Measurements from ENCODE around the gene DMD.
"Not testable (repeated sequence)": the region's sequence is repeated elsewhere in the genome, so short reads cannot be mapped to it uniquely, and the experiment has no call there.

The DMD gene

DNA sequence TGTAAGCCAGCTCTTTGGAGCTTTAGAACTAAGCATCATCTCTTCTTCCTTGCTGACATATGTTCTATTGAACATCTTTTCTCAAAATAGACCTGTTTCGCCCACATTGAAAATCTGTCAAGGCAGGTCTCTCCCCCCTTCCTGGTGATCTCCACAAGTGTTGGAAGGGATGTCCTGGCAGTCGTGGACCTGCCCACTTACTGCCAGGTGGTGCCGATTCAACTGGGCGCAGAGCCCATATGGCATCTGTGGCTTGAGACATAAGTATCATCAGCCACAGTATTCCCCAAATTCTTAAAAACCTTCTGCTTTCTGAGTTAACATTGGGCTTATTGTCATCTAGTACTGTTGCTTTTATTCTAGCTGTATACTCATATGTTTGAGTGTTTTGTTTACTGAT is 1170.2 kb downstream of the DMD start:
- DNase-seq (ENCODE audit: low read depth, low spot score) = no peak

- DNase-seq (ENCODE audit: low read depth, low spot score) = no peak
Measured at GRCh38 chrX:32026772-32027171, 1184.6 kb downstream of the DMD start.

DNA sequence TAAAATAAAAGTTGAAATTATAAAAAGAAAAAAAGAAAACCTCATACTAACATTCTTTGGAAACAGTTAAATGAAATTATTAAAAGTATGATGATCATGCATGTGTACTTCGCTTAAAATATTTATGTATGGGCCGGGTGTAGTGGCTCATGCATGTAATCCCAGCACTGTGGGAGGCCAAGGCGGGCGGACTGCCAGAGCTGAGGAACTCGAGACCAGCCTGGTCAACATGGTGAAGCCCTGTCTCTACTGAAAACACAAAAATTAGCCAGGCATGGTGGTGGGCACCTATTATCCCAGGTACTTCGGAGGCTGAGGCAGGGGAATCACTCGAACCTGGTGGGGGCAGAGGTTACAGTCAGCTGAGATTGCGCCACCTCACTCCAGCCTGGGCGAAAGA is 1187.3 kb downstream of the DMD start:
- no peak for DNase-seq (ENCODE audit: low read depth, low spot score)

GRCh38 chrX:32016195-32016594 is 1195.2 kb downstream of the DMD start:
- DNase-seq (ENCODE audit: low read depth, low spot score) = no peak

DNA sequence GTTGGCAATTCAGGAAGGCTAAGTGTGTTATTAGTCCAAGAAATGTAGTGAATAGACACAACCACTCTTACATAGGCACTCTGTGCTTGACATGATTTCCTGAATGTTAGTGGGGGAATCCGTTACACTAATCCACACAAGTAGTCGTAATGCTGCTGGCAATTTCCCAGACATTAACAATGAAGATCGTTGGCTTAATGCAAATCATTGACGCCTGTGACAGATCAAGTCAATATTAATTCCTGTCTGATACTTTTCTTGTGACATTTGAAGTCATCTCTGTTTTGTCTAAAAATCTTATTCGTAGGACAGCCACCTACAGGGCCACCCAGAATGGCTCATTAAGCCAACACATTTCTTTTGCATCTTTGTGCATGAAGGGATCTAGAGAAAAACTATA is 1200.4 kb downstream of the DMD start:
- no peak for DNase-seq (ENCODE audit: low read depth, low spot score)

DNA sequence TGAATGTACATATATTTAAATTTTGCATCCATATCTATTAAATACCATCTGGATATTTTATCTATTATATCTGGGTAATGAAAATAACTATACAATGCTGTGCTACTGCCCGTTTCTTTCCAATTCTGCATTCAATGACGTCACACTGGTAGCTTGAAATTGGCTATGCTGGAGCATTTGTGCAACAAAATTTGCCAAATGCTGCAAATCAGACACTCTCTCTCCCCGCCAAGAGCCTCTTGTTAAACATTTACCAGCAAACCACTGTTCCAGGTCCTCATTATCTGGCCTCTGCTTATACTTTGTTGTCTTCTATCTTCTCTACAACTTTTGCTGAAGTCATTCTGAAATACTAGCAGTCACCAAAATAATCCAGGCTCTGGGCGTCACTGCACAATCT is 1201.1 kb downstream of the DMD start:
- DNase-seq (ENCODE audit: low read depth, low spot score) = no peak

GRCh38 chrX:31993637-31994036 is 1217.7 kb downstream of the DMD start:
- DNase-seq (ENCODE audit: low read depth, low spot score) = no peak

GRCh38 chrX:31988975-31989374 is 1222.4 kb downstream of the DMD start:
- no peak for DNase-seq (ENCODE audit: low read depth, low spot score)

- DNase-seq (ENCODE audit: low read depth, low spot score) = no peak
Measured at GRCh38 chrX:31981546-31982062, 1229.7 kb downstream of the DMD start.

DNA sequence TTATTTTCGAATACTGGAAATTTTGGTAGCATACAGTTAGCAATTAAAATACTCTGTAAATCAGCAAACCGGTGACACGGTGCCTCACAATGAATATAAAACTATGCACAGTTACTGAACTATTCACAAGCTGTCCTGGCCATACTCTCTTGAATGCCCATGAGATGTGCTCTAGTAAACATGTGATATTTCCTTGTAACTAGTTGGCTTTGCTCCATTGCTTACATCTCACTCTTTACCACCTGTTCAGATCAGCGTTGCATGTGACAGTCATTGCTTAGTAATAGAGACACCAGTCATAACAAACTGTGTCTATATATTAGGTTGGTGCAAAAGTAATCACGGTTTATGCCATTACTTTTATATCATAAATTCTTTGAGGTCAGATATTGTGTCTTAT is 1241.6 kb downstream of the DMD start:
- DNase-seq (ENCODE audit: low read depth, low spot score) = no peak

DNA sequence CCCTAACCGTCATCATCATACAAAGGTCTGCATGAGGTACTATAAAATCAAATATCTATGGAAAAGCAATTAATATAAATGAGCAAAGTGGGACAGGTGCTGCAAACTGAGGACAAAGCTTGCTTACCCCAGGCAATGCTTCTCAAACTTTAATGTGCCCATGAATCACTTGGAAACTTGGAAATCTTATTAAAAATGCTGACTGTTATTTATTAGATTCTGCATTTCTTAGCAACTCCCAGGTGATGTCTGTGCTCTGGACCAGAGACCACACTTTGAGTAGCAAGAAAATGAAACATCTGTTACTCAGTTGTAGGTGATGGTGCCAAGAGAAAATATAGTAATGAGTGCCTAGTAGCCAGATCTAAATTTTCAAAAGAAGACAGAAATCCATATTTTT is 1249.1 kb downstream of the DMD start:
- no peak for DNase-seq (ENCODE audit: low read depth, low spot score)

GRCh38 chrX:31934842-31935370 is 1276.4 kb downstream of the DMD start:
- no peak for DNase-seq (ENCODE audit: low read depth, low spot score)

GRCh38 chrX:31934015-31934414 is 1277.3 kb downstream of the DMD start:
- DNase-seq (ENCODE audit: low read depth, low spot score) = no peak

GRCh38 chrX:31932769-31933168 is 1278.6 kb downstream of the DMD start:
- no peak for DNase-seq (ENCODE audit: low read depth, low spot score)

DNA sequence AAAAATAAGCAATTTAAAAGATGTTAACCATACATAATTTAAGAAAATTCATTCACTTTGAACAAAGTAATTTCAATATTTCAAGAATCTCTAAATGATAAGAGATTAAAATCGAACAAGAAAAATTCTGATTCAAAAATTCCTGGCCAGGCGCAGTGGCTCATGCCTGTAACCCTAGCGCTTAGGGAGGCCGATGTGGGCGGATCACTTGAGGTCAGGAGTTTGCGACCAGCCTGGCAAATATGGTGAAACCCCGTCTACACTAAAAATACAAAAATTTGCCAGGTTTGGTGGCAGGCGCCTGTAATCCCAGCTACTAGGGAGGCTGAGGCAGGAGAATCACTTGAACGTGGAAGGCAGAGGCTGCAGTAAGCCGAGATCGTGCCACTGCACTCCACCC is 1279.0 kb downstream of the DMD start:
- DNase-seq (ENCODE audit: low read depth, low spot score) = not testable (repeated sequence)

DNA sequence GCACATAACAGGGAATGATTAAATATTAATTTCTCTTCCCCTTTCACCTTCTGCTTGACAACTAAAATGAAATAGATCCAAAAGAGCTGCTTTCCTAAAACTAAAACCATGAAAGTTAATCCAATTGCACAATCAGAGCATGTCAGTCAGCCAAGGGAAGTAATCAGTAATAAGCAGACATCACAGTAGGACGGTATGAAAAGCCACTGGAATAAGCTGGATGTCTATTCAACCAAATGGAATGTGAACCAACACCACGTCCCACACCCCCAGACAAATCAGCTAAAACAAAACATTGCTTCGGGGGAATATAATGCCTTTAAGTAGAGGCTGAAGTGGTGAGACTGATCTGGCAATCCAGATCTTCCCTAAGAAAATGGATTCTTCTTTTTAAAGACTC is 1280.1 kb downstream of the DMD start:
- DNase-seq (ENCODE audit: low read depth, low spot score) = no peak

- DNase-seq (ENCODE audit: low read depth, low spot score) = no peak
Measured at GRCh38 chrX:31929366-31929765, 1282.0 kb downstream of the DMD start.

DNA sequence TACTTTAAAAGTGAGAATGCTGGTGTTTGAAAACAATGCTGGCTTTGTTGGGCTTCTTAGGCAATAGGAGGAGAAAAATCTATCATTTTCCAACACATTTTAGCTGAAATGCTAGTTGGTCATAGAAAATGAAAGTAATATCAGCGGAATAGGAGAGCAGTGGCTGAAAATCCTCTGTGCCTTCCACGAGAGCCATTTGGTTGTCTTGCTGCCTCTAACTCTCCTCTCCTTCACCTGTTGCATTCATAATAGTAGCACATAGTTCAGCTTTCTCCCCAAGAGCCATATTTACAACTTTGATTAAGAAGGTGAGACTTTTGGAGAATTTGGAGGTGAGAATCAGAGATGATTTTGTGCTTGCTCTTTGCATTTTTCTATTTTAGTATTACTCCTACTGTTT is 1290.1 kb downstream of the DMD start:
- DNase-seq (ENCODE audit: low read depth, low spot score) = no peak

GRCh38 chrX:31909850-31910572 is 1301.3 kb downstream of the DMD start:
- no peak for DNase-seq (ENCODE audit: low read depth, low spot score)

DNA sequence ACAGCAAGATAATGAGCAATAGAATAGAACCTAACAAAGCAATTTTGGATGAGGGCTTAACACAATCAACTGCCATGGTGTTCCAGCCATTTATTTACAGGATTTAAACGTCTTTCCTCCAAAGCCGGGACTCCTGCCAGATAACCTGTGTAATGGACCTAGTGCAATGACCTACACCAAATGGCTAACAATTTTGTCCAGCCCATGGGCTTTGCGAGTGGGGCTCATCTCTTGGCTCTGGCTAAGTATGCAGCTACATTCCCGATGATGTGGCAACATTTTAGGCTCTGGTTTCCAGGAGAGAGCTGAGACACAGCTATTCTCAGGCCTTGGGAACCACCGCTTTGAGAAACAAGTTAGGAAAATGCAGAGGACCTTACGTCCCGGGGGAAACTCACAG is 1317.2 kb downstream of the DMD start:
- no peak for DNase-seq (ENCODE audit: low read depth, low spot score)

DNA sequence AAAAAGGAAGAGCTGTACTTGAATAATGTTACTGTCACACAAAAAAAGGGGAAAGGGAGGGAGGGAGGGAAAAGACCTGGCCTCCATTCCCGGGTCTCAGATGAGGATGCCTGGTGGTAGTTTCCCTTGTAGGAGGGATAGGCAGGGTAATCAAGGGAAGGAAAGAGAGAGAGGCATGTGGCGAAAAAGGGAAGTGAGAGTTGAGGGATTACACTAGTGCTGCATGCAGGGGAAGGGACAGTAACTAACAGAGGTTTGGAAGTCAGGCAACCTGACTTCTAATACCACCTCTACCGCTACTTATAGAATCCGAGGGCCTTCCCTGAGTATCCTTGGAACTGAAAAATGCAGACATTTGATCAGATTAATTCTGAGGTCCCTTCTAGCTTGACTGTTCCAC is 1317.8 kb downstream of the DMD start:
- DNase-seq (ENCODE audit: low read depth, low spot score) = no peak

- DNase-seq (ENCODE audit: low read depth, low spot score) = no peak
Measured at GRCh38 chrX:31889088-31889487, 1322.3 kb downstream of the DMD start.

GRCh38 chrX:31884535-31884934 is 1326.8 kb downstream of the DMD start:
- DNase-seq (ENCODE audit: low read depth, low spot score) = no peak

GRCh38 chrX:31872007-31872406 is 1339.3 kb downstream of the DMD start:
- no peak for DNase-seq (ENCODE audit: low read depth, low spot score)
